ENCODE data around the gene ZCRB1.
"Not testable (repeated sequence)": the region's sequence is repeated elsewhere in the genome, so short reads cannot be mapped to it uniquely, and the experiment has no call there.

The ZCRB1 gene

GRCh38 chr12:42343721-42344120 lies 17.8 kb upstream of the ZCRB1 start:
- no peak for DNase-seq (ENCODE audit: insufficient read length, low spot score)
- no peak for FAIRE-seq
- TF ChIP-seq, protein P1, sequence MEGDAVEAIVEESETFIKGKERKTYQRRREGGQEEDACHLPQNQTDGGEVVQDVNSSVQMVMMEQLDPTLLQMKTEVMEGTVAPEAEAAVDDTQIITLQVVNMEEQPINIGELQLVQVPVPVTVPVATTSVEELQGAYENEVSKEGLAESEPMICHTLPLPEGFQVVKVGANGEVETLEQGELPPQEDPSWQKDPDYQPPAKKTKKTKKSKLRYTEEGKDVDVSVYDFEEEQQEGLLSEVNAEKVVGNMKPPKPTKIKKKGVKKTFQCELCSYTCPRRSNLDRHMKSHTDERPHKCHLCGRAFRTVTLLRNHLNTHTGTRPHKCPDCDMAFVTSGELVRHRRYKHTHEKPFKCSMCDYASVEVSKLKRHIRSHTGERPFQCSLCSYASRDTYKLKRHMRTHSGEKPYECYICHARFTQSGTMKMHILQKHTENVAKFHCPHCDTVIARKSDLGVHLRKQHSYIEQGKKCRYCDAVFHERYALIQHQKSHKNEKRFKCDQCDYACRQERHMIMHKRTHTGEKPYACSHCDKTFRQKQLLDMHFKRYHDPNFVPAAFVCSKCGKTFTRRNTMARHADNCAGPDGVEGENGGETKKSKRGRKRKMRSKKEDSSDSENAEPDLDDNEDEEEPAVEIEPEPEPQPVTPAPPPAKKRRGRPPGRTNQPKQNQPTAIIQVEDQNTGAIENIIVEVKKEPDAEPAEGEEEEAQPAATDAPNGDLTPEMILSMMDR (IDR thresholded peaks at IDR 0.05; ENCODE audit: insufficient read depth, missing control alignments), result no peak

DNA sequence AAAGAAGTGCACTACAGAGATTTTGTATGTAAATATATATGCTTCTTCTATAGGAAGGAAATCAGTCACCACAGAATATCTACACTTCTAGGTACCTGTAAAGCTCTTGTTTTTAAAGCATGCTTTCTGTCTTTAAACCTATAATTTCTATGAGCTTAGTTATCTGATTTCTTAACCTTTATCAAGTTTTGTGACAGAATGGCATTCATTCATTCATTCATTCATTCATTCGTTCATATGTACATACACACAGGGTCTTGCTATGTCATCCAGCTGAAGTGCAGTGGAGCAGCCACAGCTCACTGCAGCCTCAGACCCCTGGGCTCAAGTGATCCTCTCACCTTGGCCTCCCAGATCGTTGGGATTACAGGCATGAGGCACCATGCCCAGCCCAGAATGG lies 16.1 kb upstream of the ZCRB1 start:
- no peak for DNase-seq (ENCODE audit: insufficient read length, low spot score)
- FAIRE-seq, result no peak
- TF ChIP-seq, protein P1 (IDR thresholded peaks at IDR 0.05; ENCODE audit: insufficient read depth, missing control alignments), result no peak

DNA sequence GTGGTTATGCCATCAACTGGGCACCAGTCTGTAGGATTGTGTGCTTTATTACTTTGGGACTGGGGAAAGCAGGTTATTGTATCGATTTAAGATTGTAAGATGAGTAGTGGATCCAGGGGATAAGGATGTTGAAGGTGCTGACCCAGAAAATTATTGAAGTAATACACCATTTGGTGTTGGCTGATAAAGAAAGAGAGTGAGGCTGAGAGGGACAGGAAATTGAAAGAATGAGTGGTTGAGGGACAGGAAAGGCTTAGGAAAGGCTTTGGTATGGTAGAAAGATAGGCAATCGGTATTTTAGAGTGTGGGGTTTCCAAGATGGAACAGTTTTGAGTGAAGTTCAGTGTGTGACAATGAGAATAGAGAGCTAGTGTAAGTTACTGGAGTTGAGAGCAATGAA lies 12.4 kb upstream of the ZCRB1 start:
- TF ChIP-seq, protein P1 (IDR thresholded peaks at IDR 0.05; ENCODE audit: insufficient read depth, missing control alignments), result no peak
- no peak for FAIRE-seq
- DNase-seq (ENCODE audit: insufficient read length, low spot score), result no peak

- TF ChIP-seq, protein P1 (IDR thresholded peaks at IDR 0.05; ENCODE audit: insufficient read depth, missing control alignments), result no peak
- no peak for FAIRE-seq
- DNase-seq (ENCODE audit: insufficient read length, low spot score), result no peak
Observed at GRCh38 chr12:42336286-42336685, 10.4 kb upstream of the ZCRB1 start.

- DNase-seq (ENCODE audit: insufficient read length, low spot score) (no peak), FAIRE-seq (no peak)
- TF ChIP-seq, protein P1 (IDR thresholded peaks at IDR 0.05; ENCODE audit: insufficient read depth, missing control alignments), result peak; percentile 58
Observed at GRCh38 chr12:42332301-42333285, 6.7 kb upstream of the ZCRB1 start.

DNA sequence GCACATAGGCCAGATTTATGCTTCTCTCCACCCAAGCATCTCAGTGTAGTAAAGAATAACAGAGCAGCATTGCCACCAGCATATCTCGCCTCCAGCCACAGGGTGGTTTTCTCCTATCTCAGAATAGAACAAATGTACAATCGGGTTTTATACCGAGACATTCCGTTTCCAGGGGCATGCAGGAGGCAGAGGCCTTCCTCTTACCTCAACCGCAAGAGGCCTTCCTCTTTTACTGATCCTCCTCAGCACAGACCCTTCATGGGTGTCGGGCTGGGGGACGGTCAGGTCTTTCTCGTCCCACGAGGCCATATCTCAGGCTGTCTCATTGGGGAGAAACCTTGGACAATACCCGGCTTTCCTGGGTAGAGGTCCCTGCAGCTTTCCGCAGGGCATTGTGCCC lies 4.2 kb upstream of the ZCRB1 start:
- DNase-seq (ENCODE audit: insufficient read length, low spot score); FAIRE-seq: not testable (repeated sequence)

DNA sequence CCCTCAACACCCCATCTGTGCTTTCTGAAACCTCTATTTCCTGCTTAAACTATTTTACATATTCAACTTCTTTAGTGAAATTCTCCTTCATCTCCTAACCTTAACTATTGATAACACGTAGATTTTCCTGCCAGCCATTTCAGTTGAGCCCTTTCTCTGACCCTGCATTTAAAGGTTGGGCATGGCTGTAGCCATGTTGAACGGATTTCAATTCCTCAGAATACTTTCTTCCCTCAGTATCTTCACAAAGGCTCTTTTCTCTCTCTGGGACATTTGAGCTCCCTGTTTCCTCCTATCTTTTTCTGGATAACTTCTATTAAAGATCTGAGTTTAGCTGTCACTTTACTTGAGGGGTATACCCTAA lies 1.3 kb upstream of the ZCRB1 start:
- FAIRE-seq, result no peak
- no peak for DNase-seq (ENCODE audit: insufficient read length, low spot score)
- TF ChIP-seq, protein P1 (IDR thresholded peaks at IDR 0.05; ENCODE audit: insufficient read depth, missing control alignments), result no peak

Data from D721Med (cell line).